Measurements from ENCODE around the gene DCC. TPM values are rescaled to one million over a fixed set of nuclear protein-coding genes. Genes with fewer than 3 reads are reported as not detected.

The DCC gene
- polyA plus RNA-seq, 4 donors: 9.6 to 35.6 (median 10.8) TPM

DNA sequence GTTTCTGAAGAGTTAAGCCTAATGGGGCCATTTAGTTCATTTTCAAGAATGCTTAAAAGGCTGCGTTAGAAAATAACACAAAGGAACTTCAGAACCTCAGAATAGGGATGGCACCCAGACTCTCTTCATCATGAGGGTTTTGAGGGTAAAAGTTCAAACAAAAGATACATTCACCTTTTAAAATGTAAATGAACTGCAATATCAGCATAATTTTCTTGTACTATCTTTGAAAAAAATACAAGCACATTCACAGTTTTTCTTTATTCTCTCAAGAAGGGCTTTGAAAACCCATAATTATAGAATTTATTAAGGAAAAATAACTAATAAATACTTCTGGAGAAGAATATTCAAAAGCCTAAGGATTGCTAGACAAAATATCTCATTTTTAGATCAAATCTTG, 791.0 kb downstream of the DCC start:
- no peak for DNase-seq (ENCODE audit: low read depth in 4 of 4, low spot score in 3 of 4)

DNA sequence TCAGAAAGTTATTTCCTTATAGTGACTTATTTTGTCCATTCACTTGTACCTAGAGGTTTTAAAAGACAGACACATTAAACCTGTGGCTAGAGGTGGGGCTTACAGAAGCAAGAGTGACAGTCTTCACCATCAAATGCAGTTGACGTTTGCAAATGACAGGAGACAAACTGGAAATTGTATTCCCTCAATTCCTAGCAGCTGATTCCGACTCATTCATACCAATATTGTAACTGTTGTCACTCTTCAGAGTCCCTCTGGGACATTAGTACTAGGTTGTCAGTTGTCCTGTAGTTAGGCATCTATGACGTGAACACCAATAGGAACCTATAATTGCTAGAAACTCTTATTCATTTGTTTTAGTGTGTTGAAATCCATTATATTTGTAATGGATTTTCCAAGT, 794.7 kb downstream of the DCC start:
- DNase-seq (ENCODE audit: low read depth in 4 of 4, low spot score in 3 of 4): no peak

DNA sequence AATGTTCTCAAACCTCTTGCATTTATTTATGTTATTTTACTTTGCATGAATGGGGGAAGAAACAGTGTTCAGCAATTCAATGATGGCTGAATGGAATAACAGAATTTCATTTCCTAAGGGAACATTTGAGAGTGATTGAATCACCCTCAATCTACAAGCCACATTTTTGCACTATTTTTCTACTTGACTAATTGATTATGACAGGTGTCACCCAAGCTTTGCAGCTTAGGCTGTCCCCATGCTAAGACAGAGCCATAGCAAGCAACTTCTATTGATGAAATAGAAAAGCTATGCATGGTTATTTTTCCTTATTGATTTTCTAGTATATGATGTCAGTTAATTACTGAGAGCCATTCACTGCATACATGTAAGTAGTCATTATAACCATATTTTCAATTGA, 795.7 kb downstream of the DCC start:
- DNase-seq (ENCODE audit: low read depth in 4 of 4, low spot score in 3 of 4): no peak

DNA sequence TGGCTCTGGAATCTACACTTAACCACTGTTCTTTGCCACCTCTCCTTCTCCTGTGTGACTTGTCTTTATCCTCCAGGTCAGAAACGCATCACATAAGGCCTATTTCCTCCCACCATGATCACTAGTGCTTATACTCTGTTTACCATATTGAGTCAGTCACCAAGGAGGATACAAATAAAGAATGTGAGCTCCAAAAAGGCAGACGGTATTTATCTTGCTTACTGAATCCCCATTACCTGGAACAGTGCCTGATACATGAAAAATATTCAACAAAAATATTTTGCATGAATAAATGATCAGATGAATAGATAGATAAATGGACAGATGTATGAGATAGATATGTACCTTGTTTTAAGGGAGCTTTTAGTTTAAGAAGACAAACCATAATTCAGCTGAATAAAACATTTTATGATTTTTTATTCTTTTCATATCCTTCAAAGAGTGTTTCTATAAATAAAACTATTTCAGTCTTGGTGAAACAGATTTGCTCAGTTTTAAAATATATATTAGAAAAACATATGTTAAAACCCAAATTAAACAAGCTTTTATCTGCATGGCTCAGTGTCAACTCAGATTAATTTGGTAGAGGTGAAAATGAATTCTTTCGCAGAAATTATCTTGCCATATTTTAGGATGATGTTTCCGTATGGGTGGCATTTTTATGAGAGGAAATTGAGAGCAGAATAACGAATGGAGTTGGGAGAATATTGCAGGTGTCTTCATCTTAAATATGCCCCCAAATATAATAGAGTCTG, 799.9 kb downstream of the DCC start:
- no peak for DNase-seq (ENCODE audit: low read depth in 4 of 4, low spot score in 3 of 4)

DNA sequence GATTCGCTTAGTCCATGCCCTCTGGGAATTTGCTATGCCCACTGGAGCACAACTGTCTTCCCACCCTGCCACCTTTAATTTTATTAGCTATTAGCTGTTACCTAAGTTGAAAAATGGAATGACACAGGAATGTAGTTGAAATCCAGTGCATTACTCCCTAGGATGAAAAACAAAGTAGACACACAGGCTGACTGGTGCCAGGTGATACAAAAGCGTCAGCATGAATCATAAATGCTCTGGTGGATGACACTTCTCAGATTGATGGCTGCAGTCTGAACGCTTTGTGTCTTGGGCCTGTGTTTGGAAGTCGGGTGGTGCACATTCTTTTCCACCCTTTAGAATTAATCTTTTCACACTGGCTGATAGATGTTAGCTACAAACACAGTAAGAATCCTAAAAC, 802.0 kb downstream of the DCC start:
- no peak for DNase-seq (ENCODE audit: low read depth in 4 of 4, low spot score in 3 of 4)

DNA sequence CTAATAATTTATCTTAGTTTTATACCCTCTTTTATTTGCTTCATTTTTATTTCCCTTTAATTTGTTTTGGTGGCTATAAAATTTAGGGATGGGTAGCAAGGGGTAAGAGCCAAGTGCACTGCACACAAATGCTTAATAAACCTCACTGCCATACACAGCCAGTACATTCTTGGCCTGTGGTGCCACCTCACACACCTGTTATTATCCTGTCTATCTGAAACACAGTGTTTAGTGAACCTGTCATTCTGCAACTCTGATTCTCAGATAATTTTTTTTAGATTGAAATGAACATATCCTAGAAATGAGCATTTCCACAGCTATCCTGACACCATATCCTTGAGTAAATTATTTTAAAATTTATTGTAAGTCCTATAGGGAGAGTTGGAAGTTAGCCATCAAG, 807.5 kb downstream of the DCC start:
- DNase-seq (ENCODE audit: low read depth in 4 of 4, low spot score in 3 of 4): no peak

DNA sequence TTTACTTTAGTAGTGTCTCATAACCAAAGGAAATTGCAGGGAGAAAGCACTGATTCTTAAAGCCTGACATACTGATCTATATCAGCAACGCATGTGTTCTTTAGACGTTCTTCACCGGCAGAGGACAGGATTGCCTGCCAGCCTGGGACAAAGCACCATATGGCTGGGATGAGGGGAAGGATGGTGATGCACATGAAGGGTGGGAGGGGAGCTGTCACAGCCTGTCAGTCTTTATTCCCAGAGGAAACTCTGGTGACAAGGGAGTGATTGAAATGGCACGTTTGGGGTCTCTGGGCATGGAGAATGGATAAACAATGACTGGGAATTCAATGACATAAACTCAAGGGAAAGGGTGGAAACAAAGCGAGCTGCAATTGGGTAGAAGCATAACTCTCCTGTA, 808.1 kb downstream of the DCC start:
- no peak for DNase-seq (ENCODE audit: low read depth in 4 of 4, low spot score in 3 of 4)

DNA sequence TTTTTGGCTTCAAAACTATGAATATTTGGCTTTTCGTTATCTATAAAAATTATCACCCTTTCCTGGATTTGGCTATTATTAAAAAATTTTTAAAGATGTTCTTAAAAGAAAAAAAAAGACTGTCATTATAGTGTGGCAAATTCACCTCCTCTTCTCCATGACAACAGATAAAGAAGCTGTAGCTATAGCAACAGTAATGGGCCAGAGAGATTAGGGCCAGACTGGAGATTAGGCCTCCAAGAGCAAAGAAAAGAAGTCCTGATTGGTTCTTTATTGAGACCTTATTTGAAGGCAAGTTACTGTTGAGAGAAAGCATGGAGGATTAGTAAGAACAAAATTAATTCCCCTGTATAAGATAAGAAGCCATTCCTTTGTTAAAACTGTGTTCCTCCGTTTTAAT, 812.5 kb downstream of the DCC start:
- DNase-seq (ENCODE audit: low read depth in 4 of 4, low spot score in 3 of 4): no peak

DNA sequence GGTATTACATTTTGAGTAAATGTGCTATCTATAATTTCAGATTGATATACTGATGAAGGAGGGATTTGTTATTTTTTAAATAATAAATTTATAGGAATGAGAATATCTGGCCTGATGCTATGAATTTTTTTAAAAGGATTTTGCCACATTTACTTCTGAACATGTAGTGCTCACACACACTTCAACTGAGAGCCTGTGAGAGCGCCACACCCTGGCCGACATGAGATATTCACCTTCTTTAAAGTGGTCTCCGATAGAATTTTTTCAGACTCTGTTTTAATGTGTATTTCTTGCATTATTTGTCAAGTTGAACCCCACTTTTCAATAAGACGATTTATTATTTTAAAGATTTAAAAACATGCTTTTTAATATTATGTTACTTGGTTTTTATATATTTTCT, 813.3 kb downstream of the DCC start:
- DNase-seq (ENCODE audit: low read depth in 4 of 4, low spot score in 3 of 4): no peak

DNA sequence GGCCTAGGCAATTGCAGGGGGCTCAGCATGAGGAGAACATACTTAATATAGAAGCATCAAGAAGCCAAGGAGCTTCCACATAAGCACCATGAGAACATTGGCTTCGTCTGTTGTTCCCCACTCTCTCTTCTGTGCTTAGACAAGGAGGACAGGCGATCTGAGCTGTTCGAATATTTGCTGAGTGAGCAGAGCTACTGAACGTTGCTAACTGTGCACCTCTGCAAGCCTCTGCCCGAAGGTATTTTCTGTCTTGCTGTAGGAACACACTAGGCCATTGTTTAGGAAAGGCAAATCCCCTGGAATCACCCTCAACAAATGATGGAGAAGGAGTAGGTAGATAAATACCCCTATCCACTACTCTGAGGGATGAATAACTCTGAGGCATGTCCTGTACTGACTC, 813.8 kb downstream of the DCC start:
- DNase-seq (ENCODE audit: low read depth in 4 of 4, low spot score in 3 of 4): no peak

DNA sequence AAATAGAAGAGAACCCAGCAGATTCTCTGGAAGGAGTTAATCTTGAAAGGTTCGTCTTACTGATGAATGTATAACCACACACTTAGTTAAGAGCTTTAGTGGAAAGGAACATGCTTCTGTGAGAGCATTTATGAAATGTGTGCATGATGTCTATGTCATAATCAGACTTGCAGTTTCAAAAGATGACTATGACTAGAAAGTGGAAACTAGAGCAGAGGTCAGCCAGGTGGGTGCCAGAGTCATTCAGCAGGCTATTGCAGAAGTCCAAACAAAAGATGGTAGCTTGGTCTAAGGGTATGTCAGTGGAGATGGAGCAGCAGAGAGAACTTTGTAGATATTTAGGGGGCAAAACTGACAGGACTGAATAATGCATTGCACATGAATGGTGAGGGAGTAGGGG, 825.8 kb downstream of the DCC start:
- no peak for DNase-seq (ENCODE audit: low read depth in 4 of 4, low spot score in 3 of 4)

DNA sequence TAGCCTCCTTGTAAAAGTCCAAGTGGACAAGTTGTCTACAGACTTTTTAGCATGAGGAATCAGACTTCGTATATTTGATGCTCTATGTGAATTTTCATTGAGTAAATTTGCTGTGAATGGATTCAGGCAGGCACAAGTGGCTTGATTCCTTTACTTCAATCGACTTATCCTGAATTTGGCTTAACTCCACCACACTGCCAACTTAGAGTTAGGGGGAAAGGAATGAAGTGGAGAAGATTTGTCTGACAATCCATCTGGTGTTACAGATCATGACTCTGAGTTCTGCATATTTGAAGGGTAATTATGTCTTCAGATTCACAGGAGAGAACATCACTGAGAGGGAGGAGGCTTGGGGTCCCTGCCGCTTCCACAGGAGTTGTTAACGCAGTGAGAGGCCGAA, 829.3 kb downstream of the DCC start:
- no peak for DNase-seq (ENCODE audit: low read depth in 4 of 4, low spot score in 3 of 4)

DNA sequence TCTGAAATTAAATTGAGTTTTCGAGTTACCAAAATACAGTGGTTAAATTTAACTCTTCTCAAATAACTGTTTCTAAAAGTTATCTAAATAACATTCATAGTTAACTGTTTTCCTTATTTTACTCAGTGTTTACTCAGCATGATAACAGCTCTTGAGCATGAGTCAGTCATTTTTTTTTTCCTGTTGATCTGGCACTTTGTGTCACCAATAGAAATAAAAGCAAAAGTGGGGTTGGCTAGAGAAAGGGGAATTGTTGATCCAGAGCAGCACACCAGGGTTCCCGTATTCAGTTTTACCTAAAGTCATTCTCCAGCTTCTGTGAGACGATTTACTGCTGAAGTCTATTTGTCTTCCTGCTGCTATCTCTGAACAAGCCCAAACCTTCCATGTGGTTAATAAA, 851.6 kb downstream of the DCC start:
- no peak for DNase-seq (ENCODE audit: low read depth in 4 of 4, low spot score in 3 of 4)

DNA sequence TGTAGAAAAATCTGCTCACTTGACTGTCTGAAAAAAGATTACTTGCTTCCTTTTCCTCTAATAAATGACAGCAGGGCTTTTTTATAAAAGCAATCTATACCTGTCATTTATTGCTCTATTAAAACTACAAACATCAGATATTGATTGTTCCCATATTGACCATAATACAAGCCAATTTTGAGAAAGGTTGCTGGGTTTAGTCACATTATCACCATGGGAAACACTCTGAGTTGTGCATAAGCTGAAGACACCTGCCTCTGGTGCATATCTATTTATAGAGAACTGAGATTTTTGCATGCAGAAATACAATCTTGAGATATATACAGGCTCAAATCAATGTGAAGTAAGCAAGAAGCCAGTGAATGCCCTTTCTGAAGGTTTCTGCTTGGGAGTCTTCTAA, 853.9 kb downstream of the DCC start:
- no peak for DNase-seq (ENCODE audit: low read depth in 4 of 4, low spot score in 3 of 4)

DNA sequence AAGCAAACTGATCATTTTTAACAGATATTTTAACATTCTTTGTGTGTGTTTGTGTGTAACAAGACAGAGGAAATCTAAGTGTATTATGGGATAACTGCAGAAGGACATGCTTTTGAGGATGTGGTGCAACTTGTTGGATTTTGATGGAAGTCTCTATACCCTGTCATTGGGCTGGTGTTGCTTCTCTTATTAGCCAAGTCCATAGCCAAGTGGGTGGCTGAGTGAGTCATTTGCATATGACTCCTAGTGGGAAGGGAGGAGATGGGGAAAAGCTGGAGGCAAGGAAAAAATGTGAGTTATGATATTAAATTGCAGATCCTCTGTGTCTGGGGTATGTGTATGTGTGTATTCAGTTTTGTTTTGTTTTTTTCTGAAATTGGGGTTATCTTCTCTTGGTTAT, 879.9 kb downstream of the DCC start:
- no peak for DNase-seq (ENCODE audit: low read depth in 4 of 4, low spot score in 3 of 4)

DNA sequence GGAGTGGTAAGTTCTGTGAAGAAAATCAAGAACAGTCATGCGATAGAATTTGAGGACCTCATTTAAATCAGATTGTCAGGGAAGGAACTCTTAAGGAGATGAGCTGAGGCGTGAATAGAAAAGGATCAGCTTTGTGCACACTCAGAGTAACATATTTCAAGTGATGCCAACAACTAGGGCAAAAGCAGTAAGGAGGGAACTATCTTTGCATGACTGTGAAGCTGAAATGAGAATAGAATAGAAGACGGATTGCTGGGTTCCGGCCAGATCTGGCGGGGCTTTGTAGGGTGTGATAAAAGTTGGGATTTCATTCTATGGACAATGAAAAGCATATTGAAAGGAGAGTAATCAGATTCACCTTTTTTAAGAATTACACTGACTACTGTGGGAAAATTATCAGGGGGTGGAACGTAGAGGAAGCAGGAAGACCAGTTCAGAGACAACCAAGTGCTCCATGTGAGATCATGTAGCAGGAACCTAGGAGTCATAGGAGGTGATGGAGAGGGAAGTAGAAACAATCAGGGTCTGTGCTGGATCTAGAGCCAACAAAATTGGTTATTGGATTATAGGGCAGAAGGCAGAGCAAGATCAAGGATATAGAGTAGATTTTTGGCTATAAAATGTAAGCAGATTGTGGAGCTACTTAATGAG, 884.3 kb downstream of the DCC start:
- DNase-seq (ENCODE audit: low read depth in 4 of 4, low spot score in 3 of 4): no peak

DNA sequence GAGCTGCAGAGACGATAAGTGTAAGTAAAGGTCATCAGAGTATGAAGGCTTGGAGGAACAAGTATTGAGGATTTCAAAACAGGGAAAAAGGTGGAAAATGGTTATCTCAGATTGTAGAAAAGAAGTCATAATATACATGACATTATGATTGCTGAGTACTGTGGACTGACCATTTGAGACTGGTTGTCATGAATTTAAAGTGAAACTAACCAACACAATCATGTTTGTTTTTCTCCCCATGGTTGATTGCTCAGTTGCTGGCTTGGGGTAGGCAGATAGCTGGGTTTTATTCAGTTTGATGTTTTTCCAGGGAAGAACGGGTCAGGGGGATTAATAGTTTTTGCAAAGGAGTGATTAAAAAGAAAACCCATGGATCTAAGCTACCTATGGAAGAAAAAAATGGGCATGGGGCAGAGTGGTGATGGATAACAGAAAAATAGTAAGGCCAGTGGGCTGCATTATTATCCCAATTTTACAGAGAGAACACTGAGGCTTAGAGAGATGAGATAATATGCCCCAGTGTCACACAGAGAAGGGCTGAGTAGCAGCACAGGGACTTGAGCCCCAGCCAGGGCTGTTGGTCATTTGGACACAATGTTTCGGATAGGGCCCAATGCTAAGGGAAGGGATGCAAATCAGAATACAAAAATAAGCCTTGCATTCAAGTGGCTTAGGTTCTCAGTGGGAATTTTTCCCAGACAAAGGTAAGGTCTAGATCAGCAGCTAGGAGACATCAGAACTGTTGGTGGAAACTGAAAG, 885.7 kb downstream of the DCC start:
- DNase-seq (ENCODE audit: low read depth in 4 of 4, low spot score in 3 of 4): no peak

DNA sequence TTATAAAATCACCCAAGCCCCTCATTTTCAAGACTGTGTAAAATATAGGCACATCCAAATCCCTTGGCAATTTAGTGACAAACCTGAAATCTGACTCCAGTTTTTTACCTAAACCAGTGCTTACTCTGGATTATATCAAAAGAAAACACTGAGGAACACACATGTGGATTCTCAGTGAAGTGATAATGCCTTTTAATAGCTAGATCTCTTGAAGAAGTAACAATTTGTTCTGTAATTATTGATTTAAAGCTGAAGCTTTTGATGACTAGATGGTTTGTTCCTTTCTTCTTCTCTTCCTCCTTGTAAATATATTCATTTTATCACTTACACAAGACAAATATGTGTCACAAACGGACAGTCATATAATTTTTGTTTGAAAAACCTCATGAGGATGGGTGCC, 894.6 kb downstream of the DCC start:
- no peak for DNase-seq (ENCODE audit: low read depth in 4 of 4, low spot score in 3 of 4)

DNA sequence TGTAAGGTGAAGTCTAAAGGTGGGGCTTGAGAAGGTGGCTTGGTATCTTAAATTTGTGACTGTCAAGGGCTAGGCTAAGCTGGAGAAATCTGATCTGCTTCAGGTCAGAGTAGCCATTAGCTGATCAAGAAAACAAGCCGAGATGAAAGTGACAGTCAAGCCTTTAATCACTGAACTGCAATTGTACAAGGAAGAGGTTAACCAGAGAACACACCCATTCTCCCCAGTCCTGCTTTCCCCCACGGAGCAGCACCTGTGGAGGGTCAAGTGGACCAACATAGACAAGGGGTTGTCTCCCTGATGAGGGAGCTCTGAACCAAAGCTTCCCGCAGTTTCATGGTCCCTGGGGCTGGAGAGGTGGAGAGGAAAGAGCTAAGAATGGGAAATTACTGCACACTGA, 901.2 kb downstream of the DCC start:
- DNase-seq (ENCODE audit: low read depth in 4 of 4, low spot score in 3 of 4): peak in 1 of 4 donors; percentile 33

DNA sequence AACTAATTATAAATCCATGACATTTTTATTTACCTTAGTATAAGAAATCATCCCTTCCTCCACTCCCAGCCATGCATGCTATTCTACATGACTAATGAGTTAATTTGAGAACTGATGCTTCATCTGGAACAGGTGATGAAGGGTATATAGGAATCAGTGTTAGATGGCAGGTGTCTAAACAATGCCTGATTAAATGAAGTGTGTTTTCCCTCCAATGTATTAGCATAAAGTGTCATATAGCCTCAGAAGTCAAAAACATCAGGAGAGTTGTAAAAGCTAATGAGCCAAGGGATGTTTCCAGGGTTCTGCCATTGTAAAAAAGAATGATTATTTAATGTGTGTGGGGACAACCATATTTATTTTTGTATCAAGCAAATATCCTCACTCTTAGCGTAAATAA, 913.8 kb downstream of the DCC start:
- DNase-seq (ENCODE audit: low read depth in 4 of 4, low spot score in 3 of 4): peak in 1 of 4 donors; percentile 35

DNA sequence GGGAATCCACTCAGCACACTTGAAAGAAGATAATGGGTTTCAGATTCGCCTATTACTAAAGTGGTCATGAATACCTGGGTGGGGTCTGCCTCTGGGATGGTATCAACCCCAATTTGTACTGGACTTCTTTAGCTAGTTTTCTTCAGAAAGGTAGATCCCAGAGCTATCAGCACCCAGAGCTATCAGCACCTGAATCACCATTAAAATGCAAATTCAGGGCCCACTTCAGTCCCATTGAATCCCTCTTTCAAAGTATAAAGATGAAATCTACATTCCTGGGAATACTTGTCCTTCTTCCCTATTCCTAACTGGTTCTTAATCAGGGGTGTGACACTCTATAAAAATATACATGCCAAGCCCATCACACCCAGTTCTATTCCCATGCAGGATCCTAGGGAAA, 914.3 kb downstream of the DCC start:
- DNase-seq (ENCODE audit: low read depth in 4 of 4, low spot score in 3 of 4): no peak

DNA sequence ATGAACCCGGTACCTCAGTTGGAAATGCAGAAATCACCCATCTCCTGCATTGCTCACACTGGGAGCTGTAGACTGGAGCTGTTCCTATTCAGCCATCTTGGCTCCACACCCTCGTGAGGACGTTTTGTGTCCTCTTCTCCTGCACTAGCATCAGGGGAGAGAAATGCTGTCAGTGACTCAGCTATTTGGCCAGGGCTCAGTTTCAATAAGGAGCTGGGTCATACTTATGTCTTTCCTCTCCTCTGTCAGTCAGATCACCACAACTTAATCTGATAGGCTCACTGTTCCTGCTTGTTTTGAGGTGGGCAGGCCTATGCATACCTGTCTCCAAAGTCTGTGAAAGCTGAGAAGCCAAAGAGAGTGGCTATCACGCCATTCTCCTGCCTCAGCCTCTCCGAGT, 921.2 kb downstream of the DCC start:
- DNase-seq (ENCODE audit: low read depth in 4 of 4, low spot score in 3 of 4): no peak
